OCI-LY1 (cell line): Measurements from ENCODE around the gene WDR83.

Source experiments
- H2AFZ ChIP-seq: fragments of 200-600 bp; sonication (generic), shearing (Covaris generic); 2 replicates; pipeline ENCODE4 v1.6.0; 2014; ENCODE audit warnings: antibody characterized with exemption, mild to moderate bottlenecking, low read length
- H3F3A ChIP-seq: fragments of 200-600 bp; sonication (generic), shearing (Covaris generic); 2 replicates; pipeline ENCODE4 v1.6.0; 2014; ENCODE audit warnings: mild to moderate bottlenecking, antibody characterized with exemption, low read length, moderate library complexity; ENCODE audit not compliant: insufficient read depth
- H3K27ac ChIP-seq: fragments of 200-600 bp; sonication (generic); 2 replicates; pipeline ENCODE4 v1.5.1; 2014; ENCODE audit warnings: low read length, mixed run types, mild to moderate bottlenecking, low read depth; ENCODE audit not compliant: poor library complexity, severe bottlenecking
- H3K27me3 ChIP-seq: fragments of 200-600 bp; sonication (generic); 2 replicates; pipeline ENCODE4 v1.6.0; 2014; ENCODE audit warnings: antibody characterized with exemption, mild to moderate bottlenecking, low read length, moderate library complexity; ENCODE audit not compliant: insufficient read depth
- H3K36me3 ChIP-seq: fragments of 200-600 bp; sonication (generic); 2 replicates; pipeline ENCODE4 v1.6.1; 2014; ENCODE audit warnings: mild to moderate bottlenecking, antibody characterized with exemption, low read length, moderate library complexity, mixed read lengths; ENCODE audit not compliant: insufficient read depth
- H3K4me1 ChIP-seq: fragments of 200-600 bp; sonication (generic); 2 replicates; pipeline ENCODE4 v1.5.1; 2014; ENCODE audit warnings: mild to moderate bottlenecking, low read length, moderate library complexity; ENCODE audit not compliant: insufficient read depth, severe bottlenecking
- H3K4me2 ChIP-seq: fragments of 200-600 bp; sonication (generic), shearing (Covaris generic); 2 replicates; pipeline ENCODE4 v1.6.1; 2014; ENCODE audit warnings: low read length
- H3K4me3 ChIP-seq: fragments of 200-600 bp; sonication (generic); 2 replicates; pipeline ENCODE4 v1.5.1; 2014; ENCODE audit warnings: low read length, low read depth, mild to moderate bottlenecking, mixed read lengths; ENCODE audit not compliant: poor library complexity, severe bottlenecking
- H3K79me2 ChIP-seq: fragments of 200-600 bp; shearing (Covaris generic); 2 replicates; pipeline ENCODE4 v1.6.1; 2016; ENCODE audit warnings: mixed run types, low read length, mixed read lengths; ENCODE audit not compliant: insufficient read depth
- H3K9ac ChIP-seq: fragments of 200-600 bp; sonication (generic), shearing (Covaris generic); 2 replicates; pipeline ENCODE4 v1.6.1; 2014; ENCODE audit warnings: mild to moderate bottlenecking, low read length, mixed read lengths
- H3K9me2 ChIP-seq: fragments of 200-600 bp; sonication (generic), shearing (Covaris generic); 2 replicates; pipeline ENCODE4 v1.6.1; 2014; ENCODE audit warnings: low read depth, mild to moderate bottlenecking, low read length, mixed read lengths
- H3K9me3 ChIP-seq: fragments of 200-600 bp; shearing (Covaris generic); 2 replicates; pipeline ENCODE4 v1.6.1; 2014; ENCODE audit warnings: low read length, mixed read lengths
- H4K20me1 ChIP-seq: fragments of 200-600 bp; sonication (generic), shearing (Covaris generic); 2 replicates; pipeline ENCODE4 v1.6.0; 2016; ENCODE audit warnings: mild to moderate bottlenecking, low read length; ENCODE audit not compliant: insufficient read depth
- EZH2 ChIP-seq: fragments of 200-600 bp; sonication (generic), shearing (Covaris generic); IDR thresholded peaks from 2 replicates; pipeline ENCODE4 v1.8.0; 2017; ENCODE audit warnings: borderline replicate concordance, mixed run types, mild to moderate bottlenecking, antibody characterized with exemption, low read length, moderate library complexity, mixed read lengths
- TF ChIP-seq, protein P1 (sequence below): fragments of 200-600 bp; sonication (generic), shearing (Covaris generic); IDR thresholded peaks from 2 replicates; pipeline ENCODE4 v1.5.1; 2017; ENCODE audit warnings: mild to moderate bottlenecking, antibody characterized with exemption, low read length, moderate library complexity, mixed read lengths

Gene WDR83

GRCh38 chr19:12646551-12646950 is 20.1 kb upstream of the WDR83 start:
- Histone ChIP-seq H3K4me2 (no peak overlapping the region), H2AFZ (no peak overlapping the region), H3K27ac (no peak overlapping the region), H3F3A (no peaks in the 10 kb centered on the region), H3K27me3 (no peaks in the 10 kb centered on the region), H3K9me2 (no peaks in the 10 kb centered on the region), H3K9ac (no peak overlapping the region), H4K20me1 (no peaks in the 10 kb centered on the region), H3K36me3 (peaks cover 30% of the 10 kb centered on the region), H3K79me2 (no peaks in the 10 kb centered on the region), H3K9me3 (no peaks in the 10 kb centered on the region), H3K4me1 (no peaks in the 10 kb centered on the region), H3K4me3 (no peak overlapping the region)
- TF ChIP-seq, protein P1, sequence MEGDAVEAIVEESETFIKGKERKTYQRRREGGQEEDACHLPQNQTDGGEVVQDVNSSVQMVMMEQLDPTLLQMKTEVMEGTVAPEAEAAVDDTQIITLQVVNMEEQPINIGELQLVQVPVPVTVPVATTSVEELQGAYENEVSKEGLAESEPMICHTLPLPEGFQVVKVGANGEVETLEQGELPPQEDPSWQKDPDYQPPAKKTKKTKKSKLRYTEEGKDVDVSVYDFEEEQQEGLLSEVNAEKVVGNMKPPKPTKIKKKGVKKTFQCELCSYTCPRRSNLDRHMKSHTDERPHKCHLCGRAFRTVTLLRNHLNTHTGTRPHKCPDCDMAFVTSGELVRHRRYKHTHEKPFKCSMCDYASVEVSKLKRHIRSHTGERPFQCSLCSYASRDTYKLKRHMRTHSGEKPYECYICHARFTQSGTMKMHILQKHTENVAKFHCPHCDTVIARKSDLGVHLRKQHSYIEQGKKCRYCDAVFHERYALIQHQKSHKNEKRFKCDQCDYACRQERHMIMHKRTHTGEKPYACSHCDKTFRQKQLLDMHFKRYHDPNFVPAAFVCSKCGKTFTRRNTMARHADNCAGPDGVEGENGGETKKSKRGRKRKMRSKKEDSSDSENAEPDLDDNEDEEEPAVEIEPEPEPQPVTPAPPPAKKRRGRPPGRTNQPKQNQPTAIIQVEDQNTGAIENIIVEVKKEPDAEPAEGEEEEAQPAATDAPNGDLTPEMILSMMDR: no peak
- TF ChIP-seq EZH2: no peak

DNA sequence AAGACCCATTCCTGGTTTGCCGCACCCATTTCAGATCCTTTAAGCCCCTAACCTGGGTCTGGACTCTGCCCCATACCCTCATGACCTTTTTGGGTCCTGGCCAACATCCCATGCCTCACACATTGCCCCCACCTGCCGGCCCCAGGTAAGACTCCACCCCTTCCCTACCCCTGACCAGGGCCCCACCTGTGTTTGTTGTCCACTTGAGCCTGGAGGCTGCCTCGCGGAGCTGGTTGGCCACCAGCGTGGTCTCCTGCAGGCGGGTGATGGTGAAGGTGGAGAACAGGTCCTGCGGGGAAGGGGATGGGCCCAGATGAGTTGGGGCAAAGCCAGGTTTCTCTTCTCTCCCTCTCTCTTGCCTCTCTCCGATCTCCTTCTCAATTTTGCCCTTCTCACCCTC is 19.6 kb upstream of the WDR83 start:
- H3K9me2 ChIP-seq: no peaks in the 10 kb centered on the region
- no peak overlapping the region for H3K4me2 ChIP-seq
- H3K9ac ChIP-seq: no peak overlapping the region
- no peaks in the 10 kb centered on the region for H3K9me3 ChIP-seq
- no peaks in the 10 kb centered on the region for H3K27me3 ChIP-seq
- H3K27ac ChIP-seq: no peak overlapping the region
- H2AFZ ChIP-seq: no peak overlapping the region
- no peaks in the 10 kb centered on the region for H4K20me1 ChIP-seq
- H3K4me1 ChIP-seq: no peaks in the 10 kb centered on the region
- peaks cover 35% of the 10 kb centered on the region for H3K36me3 ChIP-seq
- H3F3A ChIP-seq: no peaks in the 10 kb centered on the region
- H3K4me3 ChIP-seq: no peak overlapping the region
- TF ChIP-seq EZH2: no peak
- TF ChIP-seq, protein P1: no peak
- H3K79me2 ChIP-seq: no peaks in the 10 kb centered on the region

DNA sequence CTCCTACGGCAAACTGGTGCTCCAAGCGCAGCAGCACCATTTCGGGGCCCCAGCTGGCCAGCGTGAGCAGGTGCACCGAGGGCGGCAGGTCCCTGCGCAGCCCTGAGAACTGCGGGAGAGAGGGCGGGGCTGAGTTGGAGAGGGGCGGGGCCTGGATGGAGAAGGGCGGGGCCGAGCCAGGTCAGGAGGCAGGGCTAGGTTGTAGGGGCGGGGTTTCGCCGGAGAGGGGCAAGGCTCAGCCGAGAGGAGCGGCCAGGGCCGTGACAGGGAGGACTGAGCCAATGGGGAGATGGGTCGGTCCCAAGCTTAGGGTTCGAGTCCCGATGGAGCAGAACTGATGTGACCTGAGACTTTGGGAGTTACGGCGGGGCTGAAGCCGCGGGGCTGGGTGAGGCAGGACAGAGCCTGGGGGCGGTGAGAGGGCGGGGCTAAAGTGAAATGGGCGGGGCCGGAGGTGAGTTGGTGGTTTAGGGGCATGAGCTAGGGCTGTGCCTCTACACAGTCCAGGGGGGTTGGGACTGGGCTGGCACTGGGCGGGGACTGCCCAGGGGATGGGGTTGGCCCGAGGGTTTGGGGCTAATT is 19.0 kb upstream of the WDR83 start:
- no peaks in the 10 kb centered on the region for H3K79me2 ChIP-seq
- TF ChIP-seq EZH2: no peak
- TF ChIP-seq, protein P1: no peak
- H3F3A ChIP-seq: no peaks in the 10 kb centered on the region
- H3K27ac ChIP-seq: no peak overlapping the region
- no peaks in the 10 kb centered on the region for H3K9me3 ChIP-seq
- H3K9me2 ChIP-seq: no peaks in the 10 kb centered on the region
- H3K9ac ChIP-seq: no peak overlapping the region
- no peaks in the 10 kb centered on the region for H3K27me3 ChIP-seq
- no peak overlapping the region for H2AFZ ChIP-seq
- H3K4me1 ChIP-seq: no peaks in the 10 kb centered on the region
- no peaks in the 10 kb centered on the region for H4K20me1 ChIP-seq
- no peak overlapping the region for H3K4me3 ChIP-seq
- H3K4me2 ChIP-seq: no peak overlapping the region
- peaks cover 38% of the 10 kb centered on the region for H3K36me3 ChIP-seq
